ENCODE results near the gene TEDC2.
A peak's percentile ranks its signal among the peaks of the same experiment; 100 is the strongest.

The TEDC2 gene

GRCh38 chr16:2494616-2495015, 34.7 kb downstream of the TEDC2 start:
- no peak for DNase-seq (ENCODE audit: low read depth in 3 of 3, low spot score in 1 of 3)

DNA sequence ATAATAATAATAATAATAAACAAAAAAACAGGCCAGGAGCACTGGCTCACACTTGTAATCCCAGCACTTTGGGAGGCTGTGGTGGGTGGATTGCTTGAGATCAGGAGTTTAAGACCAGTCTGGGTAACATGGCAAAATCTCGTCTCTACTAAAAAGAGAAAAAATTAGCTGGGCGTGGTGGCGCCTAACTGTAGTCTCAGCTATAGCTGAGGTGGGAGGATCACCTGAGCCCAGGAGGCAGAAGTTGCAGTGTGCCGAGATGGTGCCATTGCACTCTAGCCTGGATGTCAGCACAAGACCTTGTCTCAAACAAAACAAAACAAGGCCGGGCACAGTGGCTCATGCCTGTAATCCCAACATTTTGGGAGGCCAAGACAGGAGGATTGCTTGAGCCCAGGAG, 35.1 kb downstream of the TEDC2 start:
- DNase-seq (ENCODE audit: low read depth in 3 of 3, low spot score in 1 of 3): no peak

DNA sequence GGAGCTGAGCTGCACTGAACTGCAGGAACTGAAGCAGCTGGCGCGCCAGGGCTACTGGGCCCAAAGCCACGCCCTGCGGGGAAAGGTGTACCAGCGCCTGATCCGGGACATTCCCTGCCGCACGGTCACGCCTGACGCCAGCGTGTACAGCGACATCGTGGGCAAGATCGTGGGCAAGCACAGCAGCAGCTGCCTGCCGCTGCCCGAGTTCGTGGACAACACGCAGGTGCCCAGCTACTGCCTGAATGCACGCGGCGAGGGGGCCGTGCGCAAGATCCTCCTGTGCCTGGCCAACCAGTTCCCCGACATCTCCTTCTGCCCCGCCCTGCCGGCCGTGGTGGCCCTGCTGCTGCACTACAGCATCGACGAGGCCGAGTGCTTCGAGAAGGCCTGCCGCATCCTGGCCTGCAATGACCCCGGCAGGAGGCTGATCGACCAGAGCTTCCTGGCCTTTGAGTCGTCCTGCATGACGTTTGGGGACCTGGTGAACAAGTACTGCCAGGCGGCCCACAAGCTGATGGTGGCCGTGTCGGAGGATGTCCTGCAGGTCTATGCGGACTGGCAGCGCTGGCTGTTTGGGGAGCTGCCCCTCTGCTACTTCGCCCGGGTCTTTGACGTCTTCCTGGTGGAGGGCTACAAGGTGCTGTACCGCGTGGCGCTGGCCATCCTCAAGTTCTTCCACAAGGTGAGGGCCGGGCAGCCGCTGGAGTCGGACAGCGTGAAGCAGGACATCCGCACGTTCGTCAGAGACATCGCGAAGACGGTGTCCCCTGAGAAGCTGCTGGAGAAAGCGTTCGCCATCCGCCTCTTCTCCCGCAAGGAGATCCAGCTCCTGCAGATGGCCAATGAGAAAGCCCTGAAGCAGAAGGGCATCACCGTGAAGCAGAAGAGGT, 36.6 kb downstream of the TEDC2 start:
- DNase-seq (ENCODE audit: low read depth in 3 of 3, low spot score in 1 of 3): no peak

- DNase-seq (ENCODE audit: low read depth in 3 of 3, low spot score in 1 of 3): no peak
These were observed 37.3 kb downstream of the TEDC2 start for GRCh38 chr16:2497116-2497630.

GRCh38 chr16:2497695-2498484, 38.0 kb downstream of the TEDC2 start:
- no peak for DNase-seq (ENCODE audit: low read depth in 3 of 3, low spot score in 1 of 3)

DNA sequence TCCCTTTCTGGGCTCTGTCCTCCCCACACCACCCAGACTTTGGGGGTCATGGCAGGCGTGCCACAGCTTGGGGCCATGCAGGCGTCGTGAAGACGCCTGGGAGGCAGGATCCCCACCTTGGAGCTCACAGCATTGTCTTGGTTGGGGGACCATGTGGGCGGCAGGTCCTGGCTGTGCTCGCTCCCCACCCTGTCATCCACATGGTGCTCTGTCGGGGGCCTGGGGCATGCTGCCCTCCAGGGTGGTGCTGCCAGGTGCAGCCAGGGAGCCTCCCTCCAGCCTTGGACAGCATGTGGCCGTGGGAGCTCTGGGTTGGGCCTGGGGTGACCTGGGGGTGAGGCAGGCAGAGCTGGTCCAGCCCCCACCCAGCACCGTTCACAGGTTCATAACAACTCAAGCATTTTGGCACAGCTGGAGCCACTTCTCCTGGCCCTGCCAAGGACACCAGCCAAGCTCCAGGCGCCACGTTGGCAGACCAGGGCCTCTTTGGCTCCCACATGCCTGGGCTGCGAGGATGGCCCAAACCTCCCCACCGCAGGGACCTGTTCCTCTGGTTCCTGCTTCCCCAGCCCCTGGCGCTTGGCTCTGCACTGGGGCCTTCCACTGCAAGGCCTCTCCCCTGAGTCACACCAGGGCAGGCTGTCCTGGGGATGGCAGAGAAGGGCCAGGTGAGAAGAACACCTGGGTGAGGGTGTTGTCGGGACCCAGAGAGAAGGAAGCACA, 38.8 kb downstream of the TEDC2 start:
- DNase-seq (ENCODE audit: low read depth in 3 of 3, low spot score in 1 of 3): no peak

- no peak for DNase-seq (ENCODE audit: low read depth in 3 of 3, low spot score in 1 of 3)
These were observed 39.5 kb downstream of the TEDC2 start for GRCh38 chr16:2499454-2499853.

- no peak for DNase-seq (ENCODE audit: low read depth in 3 of 3, low spot score in 1 of 3)
These were observed 40.1 kb downstream of the TEDC2 start for GRCh38 chr16:2499890-2500429.

- DNase-seq (ENCODE audit: low read depth in 3 of 3, low spot score in 1 of 3): no peak
These were observed 40.6 kb downstream of the TEDC2 start for GRCh38 chr16:2500430-2500917.

DNA sequence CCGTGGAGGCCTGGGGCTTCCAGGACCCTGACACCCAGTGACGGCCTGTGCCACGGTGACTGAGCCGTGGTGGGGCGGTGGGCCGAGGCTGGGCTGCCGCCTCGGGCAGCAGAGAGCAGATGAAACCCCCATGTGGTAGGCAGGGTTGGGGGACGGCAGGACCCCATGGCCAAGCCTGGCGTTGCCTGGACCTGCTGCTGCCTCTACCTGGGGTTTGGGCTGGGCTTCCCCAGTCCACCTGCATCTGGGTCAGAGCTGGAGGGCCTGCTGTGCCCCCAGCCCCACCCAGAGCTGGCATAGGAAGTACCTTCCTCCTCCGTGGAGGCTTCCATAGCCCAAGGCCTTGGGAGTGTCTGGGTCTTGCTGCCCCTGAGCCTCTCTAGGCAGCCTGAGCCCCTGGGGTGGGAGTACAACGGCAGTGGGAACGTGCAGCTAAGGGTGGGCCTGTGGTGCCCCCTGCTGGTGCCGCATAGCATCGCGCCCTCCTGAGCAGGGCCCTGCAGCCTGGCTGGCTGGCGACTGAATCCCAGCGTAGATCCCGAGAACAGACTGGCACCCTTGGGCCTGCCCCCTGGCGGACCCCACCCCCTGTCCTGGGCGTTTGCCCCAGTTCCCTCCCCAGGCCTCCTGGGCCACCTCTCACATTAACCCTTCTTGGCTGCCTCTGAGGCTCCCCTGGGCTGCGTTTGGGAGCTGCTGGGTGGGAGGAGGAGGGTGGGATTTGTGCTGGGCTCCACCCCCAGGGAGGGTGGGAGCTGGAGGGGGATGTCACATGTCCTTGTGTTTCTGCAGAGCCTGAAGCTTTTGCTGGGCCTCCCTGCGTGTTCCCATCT, 41.2 kb downstream of the TEDC2 start:
- DNase-seq (ENCODE audit: low read depth in 3 of 3, low spot score in 1 of 3): peak; percentile 51 to 76 (median 67)

DNA sequence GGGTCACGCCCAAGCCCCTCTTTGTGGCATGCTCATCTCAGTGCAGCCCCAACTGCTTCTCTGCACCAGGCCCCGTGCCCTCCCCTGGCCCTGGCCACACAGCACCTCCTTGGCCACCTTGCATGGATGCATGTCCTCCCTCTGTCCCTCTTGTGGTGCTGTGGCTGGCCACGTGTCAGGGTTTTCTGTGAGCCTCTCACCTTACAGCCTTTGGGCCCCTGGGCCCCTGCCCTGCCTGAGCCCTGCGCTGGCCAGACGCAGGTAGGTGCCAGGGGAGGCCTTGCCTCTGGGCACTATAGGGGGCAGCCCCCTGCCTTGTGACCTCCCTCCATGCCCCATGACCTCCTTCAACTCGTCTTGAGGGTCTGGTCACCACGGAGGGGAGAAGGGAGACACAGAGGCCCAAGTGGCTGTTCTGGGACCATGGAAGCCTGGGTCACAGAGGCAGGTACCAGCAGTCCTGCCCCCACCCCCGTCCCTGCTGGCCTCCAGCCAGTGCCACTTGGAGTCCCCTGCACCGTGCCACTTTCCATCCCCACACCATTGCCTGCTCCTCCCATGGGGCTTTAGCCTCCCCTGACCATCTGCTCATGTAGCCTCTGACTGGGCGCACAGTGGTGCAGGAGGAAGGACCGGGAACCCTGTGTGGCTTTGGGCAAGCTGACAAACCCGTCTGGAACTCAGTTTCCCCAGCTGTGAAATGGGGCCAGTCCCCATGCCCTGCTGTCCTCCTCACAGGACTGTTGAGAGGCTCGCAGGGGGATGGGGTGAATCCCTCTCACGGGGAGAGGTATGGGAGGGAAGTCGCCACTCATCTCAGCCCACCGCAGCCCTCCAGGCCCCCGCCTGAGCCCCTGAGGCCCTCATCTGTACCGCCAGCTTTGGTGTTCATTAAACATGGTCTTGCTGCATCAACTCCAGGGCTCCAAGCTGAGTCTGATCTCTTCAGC, 42.3 kb downstream of the TEDC2 start:
- no peak for DNase-seq (ENCODE audit: low read depth in 3 of 3, low spot score in 1 of 3)

GRCh38 chr16:2505695-2506094, 45.8 kb downstream of the TEDC2 start:
- DNase-seq (ENCODE audit: low read depth in 3 of 3, low spot score in 1 of 3): no peak

GRCh38 chr16:2507052-2507659, 47.2 kb downstream of the TEDC2 start:
- no peak for DNase-seq (ENCODE audit: low read depth in 3 of 3, low spot score in 1 of 3)

GRCh38 chr16:2507665-2508064, 47.8 kb downstream of the TEDC2 start:
- DNase-seq (ENCODE audit: low read depth in 3 of 3, low spot score in 1 of 3): no peak

- DNase-seq (ENCODE audit: low read depth in 3 of 3, low spot score in 1 of 3): no peak
These were observed 49.0 kb downstream of the TEDC2 start for GRCh38 chr16:2508722-2509400.

DNA sequence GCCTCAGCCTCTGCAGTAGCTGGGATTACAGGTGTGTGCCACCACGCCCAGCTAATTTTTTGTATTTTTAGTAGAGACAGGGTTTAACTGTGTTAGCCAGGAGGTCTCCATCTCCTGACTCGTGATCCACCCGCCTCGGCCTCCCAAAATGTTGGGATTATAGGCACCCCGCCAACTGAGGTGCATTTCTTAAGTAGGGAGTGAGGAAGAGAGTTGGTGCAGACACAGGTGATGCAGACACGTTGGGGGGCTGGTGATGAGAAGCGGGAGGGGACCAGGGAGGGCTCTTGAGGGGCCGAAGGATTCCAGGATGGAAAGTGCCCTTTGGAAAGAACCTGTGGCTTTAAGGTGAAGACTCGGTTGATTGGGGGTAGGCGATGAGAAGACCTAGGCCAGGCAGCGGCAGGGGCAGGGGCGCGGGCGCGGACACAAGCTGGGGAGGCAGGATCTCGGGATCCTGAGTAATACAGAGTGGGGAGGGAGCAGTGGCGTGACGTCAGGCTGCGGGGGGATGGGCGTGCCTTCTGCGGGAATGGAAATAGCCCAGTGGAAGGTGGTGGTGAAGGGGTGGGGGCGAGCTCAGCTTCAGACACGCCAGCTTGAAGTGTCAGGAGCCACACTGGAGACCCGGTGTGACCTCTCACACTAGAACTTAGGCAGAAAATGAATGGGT, 51.4 kb downstream of the TEDC2 start:
- DNase-seq (ENCODE audit: low read depth in 3 of 3, low spot score in 1 of 3): no peak

DNA sequence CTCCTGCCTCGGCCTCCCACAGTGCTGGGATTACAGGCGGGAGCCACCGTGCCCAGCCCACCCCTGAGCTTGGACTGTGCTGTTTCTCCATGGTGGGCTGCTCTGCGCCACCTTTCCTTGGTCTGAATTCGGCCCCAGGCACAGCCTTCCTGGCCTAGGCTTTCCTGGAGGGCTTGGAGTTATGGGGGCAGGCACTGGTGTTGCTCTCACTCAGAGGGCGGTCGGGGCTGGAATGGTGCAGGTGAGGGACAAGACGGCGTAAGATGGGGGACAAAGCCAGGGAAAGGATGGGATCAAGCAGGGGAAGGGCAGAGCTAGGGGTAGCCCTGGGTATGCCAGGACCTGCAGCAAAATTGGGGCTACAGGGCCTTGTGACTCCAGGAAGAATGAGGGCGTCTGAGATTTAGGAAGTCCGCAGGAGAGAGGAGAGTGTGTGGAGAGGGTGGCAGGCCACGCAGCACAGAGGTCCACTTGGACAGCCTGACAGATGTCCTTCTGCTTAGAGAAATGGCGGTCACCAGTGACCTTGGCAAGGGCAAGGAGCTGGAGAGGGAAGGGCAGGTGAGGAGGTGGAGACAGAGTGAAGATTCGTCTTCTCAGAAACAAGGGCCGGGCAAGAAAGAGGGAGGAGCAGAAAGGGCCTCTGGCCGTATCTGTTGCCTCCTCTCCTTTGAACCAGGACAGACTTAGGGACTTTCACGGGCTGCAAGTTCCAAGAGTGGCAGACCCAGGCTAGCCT, 52.3 kb downstream of the TEDC2 start:
- DNase-seq (ENCODE audit: low read depth in 3 of 3, low spot score in 1 of 3): no peak
